NCI-H748 treated with DMSO at 0.1 percent for 48 hours (cell line): ENCODE data around the gene SLC35D1.
"Not testable (repeated sequence)": the region's sequence is repeated elsewhere in the genome, so short reads cannot be mapped to it uniquely, and the experiment has no call there.

ENCODE experiments used
- DNase-seq: peaks from one replicate; lab custom pipeline; 2025; lab: John Stamatoyannopoulos, UW

The SLC35D1 gene

GRCh38 chr1:66985835-66986234, 68.1 kb downstream of the SLC35D1 start:
- DNase-seq, result no peak

- DNase-seq, result no peak
These were observed 69.5 kb downstream of the SLC35D1 start for GRCh38 chr1:66984491-66984890.

DNA sequence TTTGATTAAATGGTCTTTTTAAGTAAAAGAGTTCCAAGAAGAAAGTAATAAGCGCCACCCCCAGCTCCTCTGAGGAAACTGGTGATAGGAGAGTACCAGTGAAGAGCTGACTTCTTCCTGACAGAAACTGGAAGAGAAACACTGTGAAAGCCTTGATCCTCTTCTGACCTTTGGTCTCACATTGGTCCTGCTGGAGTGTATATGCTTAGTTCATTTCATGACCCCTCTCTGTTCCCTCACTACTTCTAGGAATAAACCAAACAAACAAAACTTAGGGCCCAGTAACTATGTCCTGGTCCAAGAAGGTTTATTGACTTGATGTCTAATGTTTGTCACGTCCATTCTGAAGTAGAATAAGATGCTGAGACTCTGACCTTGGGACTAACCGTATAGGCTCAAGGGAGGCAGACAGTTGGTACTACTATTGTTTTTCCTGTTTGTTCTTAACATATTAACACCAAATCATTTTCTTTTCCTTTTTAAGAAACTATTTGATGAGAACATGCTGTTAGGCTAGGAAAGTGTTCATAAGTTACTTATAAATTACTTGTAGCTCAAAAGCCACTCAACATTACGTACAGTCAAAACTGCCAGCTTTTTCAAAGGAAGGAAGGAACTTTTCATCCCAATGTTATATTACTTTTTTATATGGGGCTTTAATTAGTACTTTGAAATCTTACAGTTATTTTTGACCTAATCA, 71.2 kb downstream of the SLC35D1 start:
- no peak for DNase-seq

- DNase-seq, result no peak
These were observed 72.3 kb downstream of the SLC35D1 start for GRCh38 chr1:66981679-66982078.

GRCh38 chr1:66980745-66981367, 73.1 kb downstream of the SLC35D1 start:
- peak; percentile 7 for DNase-seq

DNA sequence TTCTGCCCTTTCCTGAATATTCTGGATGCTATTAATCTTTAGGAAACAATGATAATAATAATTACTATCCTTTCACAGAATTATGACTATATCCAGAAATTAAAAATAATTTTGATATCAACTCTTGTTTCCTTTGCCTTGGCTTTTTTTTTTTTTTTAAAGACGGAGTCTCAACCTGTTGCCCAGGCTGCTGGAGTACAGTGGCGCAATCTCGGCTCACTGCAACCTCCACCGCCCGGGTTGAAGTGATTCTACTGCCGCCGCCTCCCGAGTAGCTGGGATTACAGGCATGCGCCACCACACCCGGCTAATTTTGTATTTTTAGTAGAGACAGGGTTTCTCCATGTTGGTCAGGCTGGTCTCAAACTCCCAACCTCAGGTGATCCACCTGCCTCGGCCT, 74.3 kb downstream of the SLC35D1 start:
- not testable (repeated sequence) for DNase-seq

GRCh38 chr1:66978201-66978600, 75.7 kb downstream of the SLC35D1 start:
- no peak for DNase-seq

- DNase-seq, result no peak
These were observed 85.4 kb downstream of the SLC35D1 start for GRCh38 chr1:66968574-66968973.

DNA sequence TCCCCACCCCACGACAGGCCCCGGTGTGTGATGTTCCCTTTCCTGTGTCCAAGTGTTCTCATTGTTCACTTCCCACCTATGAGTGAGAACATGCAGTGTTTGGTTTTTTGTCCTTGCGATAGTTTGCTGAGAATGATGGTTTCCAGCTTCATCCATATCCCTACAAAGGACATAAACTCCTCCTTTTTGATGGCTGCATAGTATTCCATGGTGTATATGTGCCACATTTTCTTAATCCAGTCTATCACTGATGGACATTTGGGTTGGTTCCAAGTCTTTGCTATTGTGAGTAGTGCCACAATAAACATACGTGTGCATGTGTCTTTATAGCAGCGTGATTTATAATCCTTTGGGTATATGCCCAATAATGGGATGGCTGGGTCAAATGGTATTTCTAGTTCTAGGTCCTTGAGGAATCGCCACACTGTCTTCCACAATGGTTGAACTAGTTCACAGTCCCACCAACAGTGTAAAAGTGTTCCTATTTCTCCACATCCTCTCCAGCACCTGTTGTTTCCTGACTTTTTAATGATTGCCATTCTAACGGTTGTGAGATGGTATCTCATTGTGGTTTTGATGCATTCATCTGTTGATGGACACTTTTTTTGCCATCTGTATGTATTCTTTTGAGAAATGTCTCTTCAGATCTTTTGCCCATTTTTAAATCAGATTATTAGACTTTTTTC, 87.6 kb downstream of the SLC35D1 start:
- DNase-seq, result not testable (repeated sequence)

DNA sequence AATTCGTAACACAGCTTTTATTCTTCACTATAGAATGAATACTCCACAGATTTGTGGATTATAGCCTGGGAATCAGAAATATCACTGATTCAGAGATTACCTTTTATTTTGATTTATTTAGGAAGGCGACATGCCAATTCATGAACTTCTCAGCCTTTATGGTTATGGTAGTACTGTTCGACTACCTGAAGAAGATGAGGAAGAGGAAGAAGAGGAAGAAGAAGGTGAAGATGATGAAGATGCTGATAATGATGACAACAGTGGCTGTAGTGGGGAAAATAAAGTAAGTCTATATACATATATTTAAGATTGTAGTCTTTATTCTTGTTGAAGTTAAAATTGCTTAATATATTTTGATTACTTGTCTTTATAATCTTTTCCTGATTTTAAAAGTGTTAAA, 96.0 kb downstream of the SLC35D1 start:
- DNase-seq, result no peak

DNA sequence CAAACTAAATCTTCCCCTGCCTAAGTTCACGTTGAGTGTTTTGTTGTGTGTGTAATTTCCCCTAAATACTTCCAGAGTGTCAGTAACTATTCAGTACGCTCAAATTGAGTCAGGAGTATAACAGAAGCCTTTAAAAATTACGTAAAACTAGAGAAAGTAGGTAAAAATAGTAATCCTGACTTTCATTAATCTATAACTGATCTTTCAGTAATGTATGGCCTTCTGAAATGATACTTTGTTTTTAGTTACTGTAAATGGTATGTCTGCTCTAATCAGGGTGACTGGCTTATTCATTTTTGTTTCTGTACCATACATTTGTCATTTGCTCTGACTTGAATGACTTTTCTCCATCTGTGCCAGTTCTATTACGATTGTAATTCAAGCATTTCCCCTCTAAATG, 99.7 kb downstream of the SLC35D1 start:
- no peak for DNase-seq

DNA sequence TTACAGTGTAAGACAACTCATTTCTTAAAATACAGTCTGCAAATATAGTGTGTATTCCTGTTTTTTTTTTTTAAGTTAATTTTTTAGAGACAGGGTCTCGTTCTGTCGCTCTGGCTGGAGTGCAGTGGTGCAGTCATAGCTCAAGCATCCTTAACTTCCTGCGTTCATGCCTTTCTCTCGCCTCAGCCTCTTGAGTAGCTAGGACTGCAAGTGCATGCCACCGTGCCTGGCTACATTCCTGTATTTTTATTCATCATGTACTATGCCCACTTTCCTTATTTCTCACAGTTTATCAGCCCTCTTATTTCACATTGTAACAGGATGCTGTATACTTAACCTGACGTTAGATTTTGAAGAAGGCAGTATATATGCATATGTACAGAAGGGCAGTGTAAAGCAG, 102.4 kb downstream of the SLC35D1 start:
- no peak for DNase-seq
